ENCODE measurements around the gene MAP3K7CL.

- no peak for TF ChIP-seq EZH2 (IDR thresholded peaks at IDR 0.05; ENCODE audit: insufficient read depth, low read length)
- TF ChIP-seq CTCF (IDR thresholded peaks at IDR 0.05; ENCODE audit: insufficient read depth, low read depth, low read length), result no peak
These were observed 21.5 kb downstream of the MAP3K7CL start for GRCh38 chr21:29151931-29152330.
